HG02970 (cell line): ENCODE measurements around the gene GRIN2A.

Experiments used
- ATAC-seq: cut with Tn5 transposase; IDR thresholded peaks from one replicate; pipeline ENCODE4 v1.9.1; 2021; ENCODE audit warnings: mild to moderate bottlenecking, moderate library complexity, moderate number of reproducible peaks; ENCODE audit not compliant: unreplicated experiment, low FRiP score

Gene GRIN2A

GRCh38 chr16:9932919-9933653 is 249.1 kb downstream of the GRIN2A start:
- no peak for ATAC-seq

DNA sequence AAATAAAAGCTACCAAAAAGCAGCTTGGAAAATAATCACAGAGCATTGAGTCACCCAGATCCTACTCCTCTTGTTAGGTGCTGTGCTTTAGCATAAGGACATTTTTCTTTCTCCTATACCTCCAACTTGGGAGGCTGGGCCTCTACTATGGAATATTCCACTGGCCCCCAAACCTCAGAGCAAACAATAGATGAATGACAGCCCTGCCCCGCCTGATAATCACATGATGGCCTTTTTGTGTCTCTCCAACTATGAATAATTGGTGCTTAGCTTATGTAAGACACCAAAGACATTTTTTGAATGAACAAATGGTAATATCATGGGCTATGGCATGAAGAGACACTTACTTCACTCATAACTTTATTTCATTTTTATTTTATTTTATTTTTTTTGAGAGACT is 250.2 kb downstream of the GRIN2A start:
- ATAC-seq, result no peak

- no peak for ATAC-seq
Observed at GRCh38 chr16:9929836-9930235, 252.4 kb downstream of the GRIN2A start.

DNA sequence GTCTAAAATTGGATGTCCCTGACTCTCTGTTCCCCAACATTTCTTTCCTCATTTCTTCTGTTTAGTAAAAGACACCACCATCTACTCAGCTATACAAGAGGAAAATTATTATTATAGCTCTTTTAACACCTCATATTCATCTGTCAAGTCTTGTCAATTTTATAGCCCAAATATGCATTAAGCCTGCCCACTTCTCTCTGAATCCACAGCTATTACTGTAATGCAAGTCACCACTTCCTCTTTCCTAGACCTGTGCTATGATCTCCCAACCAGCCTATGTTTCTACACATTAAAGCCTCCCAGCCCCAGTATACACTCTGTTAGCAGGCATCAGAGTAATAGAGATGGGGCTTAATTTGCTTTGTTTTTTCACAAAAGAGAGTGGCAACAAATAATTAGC is 252.9 kb downstream of the GRIN2A start:
- no peak for ATAC-seq

- ATAC-seq, result no peak
Observed at GRCh38 chr16:9922441-9922840, 259.8 kb downstream of the GRIN2A start.

GRCh38 chr16:9921997-9922396 is 260.2 kb downstream of the GRIN2A start:
- no peak for ATAC-seq

- ATAC-seq, result no peak
Observed at GRCh38 chr16:9919460-9919859, 262.8 kb downstream of the GRIN2A start.

DNA sequence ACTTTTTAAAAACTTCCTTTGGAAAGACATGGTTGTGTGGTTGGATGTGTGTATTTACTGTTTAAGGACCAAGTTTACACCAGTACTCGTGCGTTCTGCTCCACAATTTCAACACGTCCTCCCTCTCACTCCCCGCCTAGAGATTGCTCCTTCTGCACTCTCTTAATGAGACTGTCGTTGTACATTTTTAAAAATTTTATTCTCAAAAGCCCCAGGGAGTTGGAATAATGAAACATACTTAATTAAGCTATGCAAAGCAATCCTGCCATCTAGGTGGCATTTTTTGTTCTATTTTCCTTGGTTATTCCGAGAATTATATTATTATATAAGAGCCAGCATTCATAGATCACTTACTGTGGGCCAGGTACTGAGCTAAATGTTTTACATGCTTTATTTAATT is 264.5 kb downstream of the GRIN2A start:
- no peak for ATAC-seq

GRCh38 chr16:9913604-9914326 is 268.5 kb downstream of the GRIN2A start:
- ATAC-seq, result no peak

GRCh38 chr16:9911989-9912388 is 270.2 kb downstream of the GRIN2A start:
- no peak for ATAC-seq

GRCh38 chr16:9911231-9911630 is 271.0 kb downstream of the GRIN2A start:
- no peak for ATAC-seq

- no peak for ATAC-seq
Observed at GRCh38 chr16:9909072-9909825, 273.0 kb downstream of the GRIN2A start.

DNA sequence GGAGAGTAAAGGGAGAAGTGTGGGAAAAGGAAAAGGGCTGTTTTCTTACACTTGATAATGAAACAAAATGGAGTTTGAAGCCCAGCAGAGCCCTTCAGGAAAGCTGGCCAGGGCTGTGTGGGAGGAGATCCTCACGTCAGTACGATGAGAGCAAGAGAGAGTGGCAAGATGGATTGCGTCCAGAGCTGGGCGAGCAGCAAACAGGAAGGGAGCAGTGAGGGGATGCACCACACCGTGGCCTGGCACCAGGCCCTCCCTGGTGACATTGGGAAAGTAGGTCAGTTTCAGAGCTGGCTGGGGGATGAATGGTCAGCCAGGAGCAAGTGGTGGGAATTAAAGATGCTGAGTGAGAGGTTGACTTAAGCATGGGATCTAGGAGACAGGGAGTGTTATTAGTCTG is 273.6 kb downstream of the GRIN2A start:
- no peak for ATAC-seq

GRCh38 chr16:9907752-9908151 is 274.5 kb downstream of the GRIN2A start:
- no peak for ATAC-seq

DNA sequence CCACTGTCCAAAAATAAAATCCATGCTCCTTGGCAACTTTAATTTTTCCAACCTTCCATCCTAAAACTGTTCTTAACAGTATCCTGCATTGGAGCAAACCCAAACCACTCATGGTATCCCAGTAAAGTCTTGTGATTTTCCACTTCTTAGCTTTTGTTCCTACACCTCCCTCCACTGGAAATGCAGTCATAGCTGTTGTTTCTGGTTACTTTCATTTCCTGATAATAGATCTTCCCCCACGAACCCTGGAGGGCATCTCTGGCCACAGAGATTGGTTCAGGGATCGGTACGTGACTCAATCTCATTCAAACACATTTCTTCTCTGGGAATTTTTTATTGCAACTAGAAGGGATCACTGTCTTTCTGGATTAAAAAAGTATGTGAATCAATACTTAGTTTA is 276.0 kb downstream of the GRIN2A start:
- no peak for ATAC-seq

- ATAC-seq, result no peak
Observed at GRCh38 chr16:9904526-9904925, 277.7 kb downstream of the GRIN2A start.

DNA sequence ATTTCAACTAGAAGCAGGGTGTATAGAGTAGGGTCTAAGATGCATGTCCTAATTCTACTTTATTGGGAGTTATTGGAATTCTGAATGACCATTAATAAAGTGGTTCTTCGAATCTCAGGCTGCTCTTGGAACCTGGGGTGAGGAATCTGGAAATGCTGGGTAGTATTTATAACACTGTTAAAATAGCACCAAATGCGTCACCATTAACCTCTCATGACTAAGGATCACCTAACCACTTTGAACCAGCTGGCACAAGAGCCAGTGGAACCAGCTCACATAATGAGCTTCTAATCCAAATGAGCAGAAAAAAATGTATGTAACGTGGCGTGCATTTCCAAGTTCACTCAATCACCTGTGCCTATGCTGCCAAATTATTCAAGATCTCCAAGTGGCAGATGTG is 281.7 kb downstream of the GRIN2A start:
- ATAC-seq, result no peak

GRCh38 chr16:9898555-9898954 is 283.7 kb downstream of the GRIN2A start:
- ATAC-seq, result no peak

DNA sequence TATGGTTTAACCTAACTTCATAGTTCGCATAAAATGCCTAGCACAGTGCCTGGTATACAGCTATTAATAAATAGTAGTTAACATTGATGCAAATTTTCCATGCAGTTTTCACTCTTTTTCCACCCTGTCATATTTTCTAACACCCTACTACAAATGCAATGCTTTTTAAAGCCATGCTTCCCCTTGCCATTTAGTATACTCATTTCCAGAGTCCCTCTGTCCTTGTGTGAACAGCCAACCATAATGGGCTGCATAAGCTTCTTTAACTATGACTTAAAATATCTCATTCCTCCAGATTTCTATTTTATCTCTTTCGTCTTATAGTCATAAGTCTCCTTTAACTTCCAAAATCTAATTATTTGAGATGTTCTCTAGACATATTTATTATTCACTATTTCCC is 284.1 kb downstream of the GRIN2A start:
- ATAC-seq, result no peak

GRCh38 chr16:9895817-9896216 is 286.4 kb downstream of the GRIN2A start:
- no peak for ATAC-seq

DNA sequence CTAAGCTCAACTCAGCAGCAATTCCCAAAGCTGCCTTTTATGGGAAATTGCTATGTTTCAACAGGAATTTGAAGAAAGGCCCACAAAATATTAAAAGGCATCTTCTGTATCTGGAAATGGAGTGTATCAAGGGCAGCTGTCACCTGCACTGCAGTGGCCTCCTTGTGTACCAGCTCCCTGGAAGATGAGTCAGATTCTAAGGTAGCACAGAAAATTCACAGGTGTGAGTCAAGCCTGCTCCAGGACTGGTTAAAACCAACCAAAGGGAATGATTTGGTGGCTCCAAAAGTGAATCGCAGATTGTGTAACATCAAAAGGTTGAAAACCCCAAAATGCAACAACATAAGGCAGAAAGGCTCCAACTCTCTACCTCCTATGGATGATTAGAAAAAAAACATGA is 296.4 kb downstream of the GRIN2A start:
- ATAC-seq, result no peak
